GM10248 (cell line): ENCODE data around the gene HADH.
A peak's percentile ranks its signal among the peaks of the same experiment; 100 is the strongest.

Experiments
- CTCF ChIA-PET: fragments of 300-600 bp; sonication (Branson Sonifier 250); formaldehyde crosslinking; extraction: SDS; loops from one replicate; lab custom pipeline; 2021; ENCODE audit warnings: antibody characterized with exemption; lab: Yijun Ruan, JAX
- POLR2A ChIA-PET: fragments of 350-650 bp; sonication (Branson Sonifier 250); formaldehyde crosslinking; extraction: SDS; loops from one replicate; lab custom pipeline; 2020; ENCODE audit warnings: antibody characterized with exemption; lab: Yijun Ruan, JAX
- DNase-seq: peaks from one replicate; pipeline ENCODE4 v3.0.0; 2012; ENCODE audit errors: extremely low spot score
- TF ChIP-seq, protein P1 (sequence below): IDR thresholded peaks from 2 replicates; pipeline ENCODE4 v1.5.1; 2012; ENCODE audit warnings: mild to moderate bottlenecking, low read depth; ENCODE audit errors: extremely low read depth, missing control alignments, control extremely low read depth

The HADH gene

DNA sequence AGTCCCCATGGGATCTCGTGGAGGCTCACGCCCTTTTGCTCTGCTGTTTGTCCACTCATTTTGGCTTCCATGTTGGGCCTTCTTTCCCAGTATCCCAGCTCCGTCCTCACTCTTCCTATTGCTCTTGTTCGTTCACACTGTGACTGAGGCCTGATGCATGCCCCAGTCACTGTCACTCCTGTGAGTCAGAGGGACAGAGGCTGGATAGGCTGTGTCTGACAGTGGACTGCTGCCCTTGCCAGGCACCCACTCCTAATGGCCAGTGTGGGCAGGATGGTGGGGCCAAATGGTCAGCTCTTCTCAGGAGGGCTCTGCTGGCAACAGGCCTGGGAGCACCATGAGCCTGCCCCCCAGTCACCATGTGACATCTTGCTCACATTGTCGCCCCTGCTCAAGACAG, 40.0 kb downstream of the HADH start:
- TF ChIP-seq, protein P1, sequence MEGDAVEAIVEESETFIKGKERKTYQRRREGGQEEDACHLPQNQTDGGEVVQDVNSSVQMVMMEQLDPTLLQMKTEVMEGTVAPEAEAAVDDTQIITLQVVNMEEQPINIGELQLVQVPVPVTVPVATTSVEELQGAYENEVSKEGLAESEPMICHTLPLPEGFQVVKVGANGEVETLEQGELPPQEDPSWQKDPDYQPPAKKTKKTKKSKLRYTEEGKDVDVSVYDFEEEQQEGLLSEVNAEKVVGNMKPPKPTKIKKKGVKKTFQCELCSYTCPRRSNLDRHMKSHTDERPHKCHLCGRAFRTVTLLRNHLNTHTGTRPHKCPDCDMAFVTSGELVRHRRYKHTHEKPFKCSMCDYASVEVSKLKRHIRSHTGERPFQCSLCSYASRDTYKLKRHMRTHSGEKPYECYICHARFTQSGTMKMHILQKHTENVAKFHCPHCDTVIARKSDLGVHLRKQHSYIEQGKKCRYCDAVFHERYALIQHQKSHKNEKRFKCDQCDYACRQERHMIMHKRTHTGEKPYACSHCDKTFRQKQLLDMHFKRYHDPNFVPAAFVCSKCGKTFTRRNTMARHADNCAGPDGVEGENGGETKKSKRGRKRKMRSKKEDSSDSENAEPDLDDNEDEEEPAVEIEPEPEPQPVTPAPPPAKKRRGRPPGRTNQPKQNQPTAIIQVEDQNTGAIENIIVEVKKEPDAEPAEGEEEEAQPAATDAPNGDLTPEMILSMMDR = no peak
- no peak for DNase-seq
- ChIA-PET POLR2A (no interaction called here), CTCF (interaction anchor here (0.7 to 16.4 kb wide), 36 partner anchors 10 to 599 kb away, joined by 3 to 157 read pairs (median 4); partner anchors contain the start of gene HADH)

DNA sequence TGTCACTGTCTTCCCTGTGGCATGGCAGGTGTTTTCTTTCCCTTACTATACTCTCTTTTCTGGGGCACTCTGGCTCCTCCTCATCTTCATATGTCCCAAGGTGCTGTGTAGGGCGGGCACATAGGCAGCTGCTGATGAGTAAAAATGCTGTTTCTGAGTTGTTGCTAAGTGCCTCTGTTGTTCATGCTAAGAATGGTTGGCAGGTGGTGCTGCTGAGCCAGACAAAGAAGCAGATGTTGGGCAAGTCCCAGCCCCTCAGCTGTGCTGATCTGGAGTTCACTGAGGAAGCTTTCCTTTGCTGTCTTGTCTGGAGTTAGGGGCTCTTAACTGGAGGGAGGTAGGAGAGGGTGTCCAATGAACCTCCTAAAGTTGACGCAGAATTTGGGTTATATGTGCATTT, 40.6 kb downstream of the HADH start:
- ChIA-PET CTCF (interaction anchor here (0.6 to 16.4 kb wide), 40 partner anchors 9 to 598 kb away, joined by 3 to 157 read pairs (median 4); partner anchors contain the start of genes HADH and LEF1), POLR2A (no interaction called here)
- peak; percentile 76 for DNase-seq
- TF ChIP-seq, protein P1 = peak; percentile 84

GRCh38 chr4:108031427-108032083, 41.9 kb downstream of the HADH start:
- ChIA-PET POLR2A (no interaction called here), CTCF (interaction anchor here (1.0 to 16.4 kb wide), 16 partner anchors 8 to 541 kb away, joined by 3 to 157 read pairs (median 6); partner anchors contain the start of genes HADH and LEF1)
- no peak for DNase-seq
- TF ChIP-seq, protein P1 = no peak

GRCh38 chr4:108033348-108033747, 43.7 kb downstream of the HADH start:
- TF ChIP-seq, protein P1 = no peak
- no peak for DNase-seq
- CTCF ChIA-PET = interaction anchor here (2.8 to 16.4 kb wide), 4 partner anchors 16 to 540 kb away, joined by 10 to 157 read pairs (median 88); no protein-coding TSS in a partner anchor
- POLR2A ChIA-PET = no interaction called here

- TF ChIP-seq, protein P1 = no peak
- no peak for DNase-seq
- ChIA-PET CTCF (interaction anchor here (0.7 to 16.4 kb wide), 5 partner anchors 17 to 540 kb away, joined by 3 to 157 read pairs (median 4); no protein-coding TSS in a partner anchor), POLR2A (no interaction called here)
These were observed 44.9 kb downstream of the HADH start for GRCh38 chr4:108034565-108034964.

GRCh38 chr4:108035691-108036090, 46.0 kb downstream of the HADH start:
- DNase-seq = no peak
- POLR2A ChIA-PET = no interaction called here
- TF ChIP-seq, protein P1 = no peak
- CTCF ChIA-PET = interaction anchor here (0.8 to 16.4 kb wide), 7 partner anchors 11 to 536 kb away, joined by 3 to 157 read pairs (median 5); no protein-coding TSS in a partner anchor
